Measurements from ENCODE around the gene FXYD5.

FXYD5 gene

DNA sequence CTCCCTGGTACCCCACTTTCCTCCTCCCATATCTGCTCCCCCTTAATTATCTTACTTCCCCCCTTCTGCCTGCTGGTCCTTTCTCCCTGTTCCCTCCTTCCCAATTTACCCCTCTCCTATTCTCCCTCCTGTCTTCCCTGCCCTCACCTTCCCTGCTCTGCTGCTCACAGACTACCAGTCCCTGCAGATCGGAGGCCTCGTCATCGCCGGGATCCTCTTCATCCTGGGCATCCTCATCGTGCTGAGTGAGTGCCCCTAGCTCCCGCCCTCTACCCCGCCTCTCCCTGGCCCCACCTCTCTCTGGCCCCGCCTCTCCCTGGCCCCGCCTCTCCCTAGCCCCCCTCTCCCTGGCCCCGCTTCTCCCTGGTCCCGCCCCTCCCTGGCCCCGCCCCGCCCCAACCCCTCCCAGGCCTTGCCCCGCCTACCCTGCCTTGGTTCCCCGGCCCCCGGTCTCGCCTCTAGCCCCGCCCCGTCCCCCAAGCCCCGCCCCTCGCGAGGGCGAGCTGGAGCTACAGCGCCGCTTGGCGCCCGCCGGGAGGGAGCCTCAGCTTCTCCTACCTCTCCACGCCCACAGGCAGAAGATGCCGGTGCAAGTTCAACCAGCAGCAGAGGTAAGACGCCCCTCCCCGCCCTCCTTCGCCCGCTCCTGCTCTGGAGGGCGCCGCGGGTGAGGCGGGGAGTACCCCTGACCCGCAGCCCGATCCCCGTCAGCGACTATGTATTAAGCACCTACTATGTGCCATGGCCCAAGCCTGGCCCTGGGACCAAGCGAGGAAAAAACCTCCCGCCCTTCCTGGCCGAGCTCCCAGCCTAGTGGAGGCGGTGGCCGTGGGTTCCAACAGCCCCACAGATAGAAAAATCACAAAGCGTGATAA lies 13.3 kb upstream of the FXYD5 start:
- TF ChIP-seq CTCF (IDR thresholded peaks at IDR 0.05; ENCODE audit: extremely low read depth, missing control alignments), result no peak
- DNase-seq (ENCODE audit: low spot score), result peak; percentile 100

GRCh38 chr19:35141837-35142605 lies 12.5 kb upstream of the FXYD5 start:
- no peak for DNase-seq (ENCODE audit: low spot score)
- TF ChIP-seq CTCF (IDR thresholded peaks at IDR 0.05; ENCODE audit: extremely low read depth, missing control alignments), result no peak

DNA sequence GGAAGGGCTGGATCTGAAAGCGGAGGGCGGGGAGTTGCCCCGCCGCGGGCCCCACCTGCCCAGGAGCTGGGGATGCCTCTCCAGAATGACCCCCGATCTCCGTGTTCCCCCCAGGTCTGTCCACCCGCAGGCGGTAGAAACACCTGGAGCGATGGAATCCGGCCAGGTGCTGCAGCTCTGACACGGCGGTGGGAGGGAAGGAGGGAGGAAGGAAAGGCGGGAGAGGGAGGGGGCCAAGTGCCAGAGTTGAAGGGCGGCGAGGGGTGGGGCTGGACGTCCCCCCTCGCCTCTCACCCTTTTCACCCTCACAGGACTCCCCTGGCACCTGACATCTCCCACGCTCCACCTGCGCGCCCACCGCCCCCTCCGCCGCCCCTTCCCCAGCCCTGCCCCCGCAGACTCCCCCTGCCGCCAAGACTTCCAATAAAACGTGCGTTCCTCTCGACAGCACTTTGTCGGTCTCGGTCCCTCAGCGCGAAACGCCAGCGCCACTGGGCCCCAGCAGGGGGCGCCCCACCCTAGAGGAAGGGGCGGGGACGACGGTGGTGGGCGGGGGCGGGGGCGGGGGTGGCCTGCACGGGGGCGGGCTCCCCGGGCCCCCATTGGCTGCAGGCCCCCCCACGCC lies 11.8 kb upstream of the FXYD5 start:
- peak; percentile 58 for TF ChIP-seq CTCF (IDR thresholded peaks at IDR 0.05; ENCODE audit: extremely low read depth, missing control alignments)
- DNase-seq (ENCODE audit: low spot score), result peak; percentile 83

DNA sequence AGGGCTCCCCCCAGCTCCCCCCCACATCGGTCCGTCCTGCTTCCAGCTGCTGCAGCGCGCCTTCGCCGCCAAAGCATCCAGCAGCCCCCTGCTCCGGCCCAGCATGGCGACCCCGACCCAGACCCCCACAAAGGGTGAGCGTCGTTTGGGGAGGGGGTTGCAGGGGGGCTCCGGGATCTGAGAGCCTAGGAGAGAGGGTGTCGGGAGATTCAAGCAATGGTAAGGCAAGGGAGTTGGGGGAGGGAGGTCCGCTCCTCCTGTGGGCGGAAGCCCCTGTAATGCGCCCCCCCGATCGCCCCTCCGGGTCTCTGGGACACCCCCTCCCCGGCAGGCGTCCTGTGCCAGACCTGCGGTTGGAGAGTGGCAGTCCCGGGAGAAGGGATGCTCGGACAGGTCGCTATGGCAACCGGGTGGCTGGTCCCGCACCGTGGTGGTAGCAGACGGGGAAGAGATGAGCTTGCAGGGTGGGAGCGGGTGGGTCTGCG lies 11.3 kb upstream of the FXYD5 start, which contains the start of gene FXYD7:
TSS of gene FXYD7 (plus strand) at position 25 of the 485 bp plus-strand sequence. CDS start at position 104, 79 bp downstream.
- TF ChIP-seq CTCF (IDR thresholded peaks at IDR 0.05; ENCODE audit: extremely low read depth, missing control alignments), result no peak
- no peak for DNase-seq (ENCODE audit: low spot score)

- no peak for TF ChIP-seq CTCF (IDR thresholded peaks at IDR 0.05; ENCODE audit: extremely low read depth, missing control alignments)
- no peak for DNase-seq (ENCODE audit: low spot score)
Observed at GRCh38 chr19:35143818-35144217, 10.7 kb upstream of the FXYD5 start.

- DNase-seq (ENCODE audit: low spot score), result no peak
- TF ChIP-seq CTCF (IDR thresholded peaks at IDR 0.05; ENCODE audit: extremely low read depth, missing control alignments), result no peak
Observed at GRCh38 chr19:35144259-35144599, 10.3 kb upstream of the FXYD5 start.
